ENCODE results near the gene AACS. TPM values are rescaled to one million over a fixed set of nuclear protein-coding genes. Genes with fewer than 3 reads are reported as not detected.
A peak's percentile ranks its signal among the peaks of the same experiment; 100 is the strongest.

The AACS gene, protein sequence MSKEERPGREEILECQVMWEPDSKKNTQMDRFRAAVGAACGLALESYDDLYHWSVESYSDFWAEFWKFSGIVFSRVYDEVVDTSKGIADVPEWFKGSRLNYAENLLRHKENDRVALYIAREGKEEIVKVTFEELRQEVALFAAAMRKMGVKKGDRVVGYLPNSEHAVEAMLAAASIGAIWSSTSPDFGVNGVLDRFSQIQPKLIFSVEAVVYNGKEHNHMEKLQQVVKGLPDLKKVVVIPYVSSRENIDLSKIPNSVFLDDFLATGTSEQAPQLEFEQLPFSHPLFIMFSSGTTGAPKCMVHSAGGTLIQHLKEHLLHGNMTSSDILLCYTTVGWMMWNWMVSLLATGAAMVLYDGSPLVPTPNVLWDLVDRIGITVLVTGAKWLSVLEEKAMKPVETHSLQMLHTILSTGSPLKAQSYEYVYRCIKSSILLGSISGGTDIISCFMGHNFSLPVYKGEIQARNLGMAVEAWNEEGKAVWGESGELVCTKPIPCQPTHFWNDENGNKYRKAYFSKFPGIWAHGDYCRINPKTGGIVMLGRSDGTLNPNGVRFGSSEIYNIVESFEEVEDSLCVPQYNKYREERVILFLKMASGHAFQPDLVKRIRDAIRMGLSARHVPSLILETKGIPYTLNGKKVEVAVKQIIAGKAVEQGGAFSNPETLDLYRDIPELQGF
- total RNA-seq (10 to 100 TPM; 26.0 to 31.7 TPM), polyA plus RNA-seq (ENCODE audit: insufficient read depth, low read depth, low replicate concordance) (44.8 TPM)
- long read RNA-seq, donor 1, transcript AACS-201 (18 exons, 3,316 nt): major isoform, 5 of 15 reads
- long read RNA-seq, donor 1, partial matches to known transcripts: 10 of 15 reads
- long read RNA-seq, donor 1, other reads (novel, unspliced or antisense): 0 of 15 reads
- long read RNA-seq, donor 2, partial matches to known transcripts: 0 of 3 reads
- long read RNA-seq, donor 2, other reads (novel, unspliced or antisense): 0 of 3 reads

DNA sequence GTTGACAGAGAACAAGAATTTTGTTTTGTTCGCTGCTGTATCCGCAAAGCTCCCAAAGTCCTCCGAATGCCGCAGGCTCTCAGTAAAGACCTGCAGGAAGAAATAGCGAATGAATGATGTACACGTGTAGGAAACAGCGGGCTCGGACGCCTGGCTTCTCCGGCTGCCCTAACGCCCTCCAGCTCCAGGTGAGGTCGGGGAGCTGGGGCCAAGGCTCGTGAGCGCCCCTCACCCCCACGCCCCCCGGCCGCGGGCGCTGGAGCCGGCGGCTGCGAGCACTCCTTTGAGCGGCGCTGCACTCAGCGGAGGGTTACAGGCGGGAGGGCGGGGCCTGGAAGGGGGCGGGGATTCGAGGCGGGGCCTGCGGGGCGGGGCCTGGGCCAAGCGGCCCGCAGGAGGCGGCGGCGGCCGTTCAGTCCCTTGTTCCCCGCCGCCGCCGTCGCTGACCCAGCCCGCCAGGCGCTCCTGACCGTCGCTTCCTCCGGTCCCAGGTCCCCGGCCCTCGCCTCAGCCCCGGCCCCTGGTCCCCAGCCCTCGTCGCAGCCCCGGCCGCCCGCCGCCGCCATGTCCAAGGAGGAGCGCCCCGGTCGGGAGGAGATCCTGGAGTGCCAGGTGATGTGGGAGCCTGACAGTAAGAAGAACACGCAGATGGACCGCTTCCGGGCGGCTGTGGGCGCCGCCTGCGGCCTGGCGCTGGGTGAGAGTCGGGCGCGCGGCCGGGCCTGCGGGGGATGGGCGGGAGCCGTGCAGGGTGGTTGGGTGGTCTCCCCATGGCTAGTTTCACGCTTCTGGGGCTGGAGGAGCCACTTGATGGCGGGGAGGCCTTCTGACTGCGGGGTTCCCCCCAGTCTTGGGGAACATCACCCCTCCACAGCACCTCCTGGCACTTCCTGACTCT, at the start of gene AACS:
AACS (plus strand) TSS at position 415 of the 898 bp plus-strand sequence; CDS start at position 565, 150 bp downstream.
- TF ChIP-seq, protein P1, sequence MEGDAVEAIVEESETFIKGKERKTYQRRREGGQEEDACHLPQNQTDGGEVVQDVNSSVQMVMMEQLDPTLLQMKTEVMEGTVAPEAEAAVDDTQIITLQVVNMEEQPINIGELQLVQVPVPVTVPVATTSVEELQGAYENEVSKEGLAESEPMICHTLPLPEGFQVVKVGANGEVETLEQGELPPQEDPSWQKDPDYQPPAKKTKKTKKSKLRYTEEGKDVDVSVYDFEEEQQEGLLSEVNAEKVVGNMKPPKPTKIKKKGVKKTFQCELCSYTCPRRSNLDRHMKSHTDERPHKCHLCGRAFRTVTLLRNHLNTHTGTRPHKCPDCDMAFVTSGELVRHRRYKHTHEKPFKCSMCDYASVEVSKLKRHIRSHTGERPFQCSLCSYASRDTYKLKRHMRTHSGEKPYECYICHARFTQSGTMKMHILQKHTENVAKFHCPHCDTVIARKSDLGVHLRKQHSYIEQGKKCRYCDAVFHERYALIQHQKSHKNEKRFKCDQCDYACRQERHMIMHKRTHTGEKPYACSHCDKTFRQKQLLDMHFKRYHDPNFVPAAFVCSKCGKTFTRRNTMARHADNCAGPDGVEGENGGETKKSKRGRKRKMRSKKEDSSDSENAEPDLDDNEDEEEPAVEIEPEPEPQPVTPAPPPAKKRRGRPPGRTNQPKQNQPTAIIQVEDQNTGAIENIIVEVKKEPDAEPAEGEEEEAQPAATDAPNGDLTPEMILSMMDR (IDR thresholded peaks at IDR 0.05): no peak
- no peak for TF ChIP-seq POLR2A (IDR thresholded peaks at IDR 0.05)
- intact Hi-C loops (cut with DNase I; ENCODE audit: low total_unique reads): no loop called here
- 0% methylated on average over 7 to 52 of the region's 80 CpGs for WGBS, 2 donors
- peak within 1 kb of the TSS in 1 of 2 donors; percentile 50 for H3K27ac ChIP-seq
- DNase-seq: peak; percentile 83
- H3K9me3 ChIP-seq: no peaks in the 10 kb centered on the region
- H3K4me3 ChIP-seq: peak within 1 kb of the TSS; percentile 74 to 90
- no peaks in the 10 kb centered on the region for H3K36me3 ChIP-seq (ENCODE audit: low read depth, missing control alignments)
- no peaks in the 10 kb centered on the region for H3K4me1 ChIP-seq
- H3K27me3 ChIP-seq: no peaks in the 10 kb centered on the region

DNA sequence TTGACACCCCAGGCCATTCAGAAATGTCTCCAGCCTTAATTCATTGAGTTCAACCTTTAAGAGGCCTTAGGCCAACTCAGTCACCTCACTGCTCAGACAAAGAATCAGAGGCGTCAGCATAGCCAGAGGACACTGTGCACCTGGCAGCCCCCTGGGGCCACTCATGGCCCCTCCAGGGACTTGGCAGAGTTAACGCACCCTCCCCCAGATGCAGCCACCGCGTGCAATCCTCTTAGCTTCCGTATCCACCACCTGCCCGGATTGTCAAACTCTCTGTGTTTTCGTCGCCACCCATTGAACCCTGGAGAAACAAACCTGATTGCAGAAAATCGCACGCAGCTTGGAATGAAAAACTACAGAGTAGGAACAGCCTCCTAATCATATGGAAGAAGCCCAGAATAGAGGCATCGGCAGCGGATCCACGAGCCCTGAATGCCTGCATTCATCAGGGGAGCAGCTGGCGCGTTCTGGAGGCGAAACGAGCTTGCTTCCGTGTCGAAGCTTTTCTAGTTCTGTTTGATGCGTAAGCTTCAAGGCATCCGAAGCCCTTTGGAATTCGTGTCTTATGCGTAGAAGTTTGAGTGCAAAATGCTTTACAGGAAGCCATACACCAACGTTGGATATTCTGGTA, 49.4 kb upstream of the AACS start:
- 90 to 94% methylated on average over 24 of the region's 24 CpGs for WGBS, 2 donors
- H3K4me3 ChIP-seq: no peak overlapping the region
- TF ChIP-seq POLR2A (IDR thresholded peaks at IDR 0.05): no peak
- TF ChIP-seq, protein P1 (IDR thresholded peaks at IDR 0.05): no peak
- no peak for DNase-seq
- H3K27ac ChIP-seq: no peak overlapping the region
- H3K27me3 ChIP-seq: no peaks in the 10 kb centered on the region
- no peaks in the 10 kb centered on the region for H3K9me3 ChIP-seq
- intact Hi-C loops (cut with DNase I; ENCODE audit: low total_unique reads): no loop called here
- no peaks in the 10 kb centered on the region for H3K36me3 ChIP-seq (ENCODE audit: low read depth, missing control alignments)
- no peaks in the 10 kb centered on the region for H3K4me1 ChIP-seq

DNA sequence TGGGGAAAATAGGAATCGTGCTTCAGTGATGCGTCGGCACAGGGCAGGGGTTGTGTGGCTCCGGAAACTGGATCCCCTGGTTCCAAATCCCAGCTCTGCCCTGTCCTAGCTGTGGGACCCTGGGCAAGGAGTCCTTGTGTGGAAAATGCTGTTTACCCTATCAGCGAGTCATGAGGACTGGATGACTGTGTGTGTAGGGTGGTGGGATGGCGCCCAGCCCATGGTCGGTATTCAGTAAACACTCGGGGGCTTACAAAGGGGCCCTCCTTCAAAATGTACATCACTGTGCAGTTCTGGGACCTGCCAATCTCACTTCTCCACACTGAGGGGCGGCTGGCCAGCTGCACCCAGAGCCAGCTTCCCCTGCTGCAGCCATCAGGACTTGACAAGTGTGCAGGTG, 47.4 kb upstream of the AACS start:
- no peak overlapping the region for H3K4me3 ChIP-seq
- intact Hi-C loops (cut with DNase I; ENCODE audit: low total_unique reads): no loop called here
- WGBS, 2 donors: 96 to 97% methylated on average over 9 of the region's 9 CpGs
- no peak for DNase-seq
- H3K4me1 ChIP-seq: no peaks in the 10 kb centered on the region
- H3K27me3 ChIP-seq: no peaks in the 10 kb centered on the region
- no peaks in the 10 kb centered on the region for H3K36me3 ChIP-seq (ENCODE audit: low read depth, missing control alignments)
- H3K27ac ChIP-seq: no peak overlapping the region
- H3K9me3 ChIP-seq: no peaks in the 10 kb centered on the region
- no peak for TF ChIP-seq POLR2A (IDR thresholded peaks at IDR 0.05)
- TF ChIP-seq, protein P1 (IDR thresholded peaks at IDR 0.05): no peak

DNA sequence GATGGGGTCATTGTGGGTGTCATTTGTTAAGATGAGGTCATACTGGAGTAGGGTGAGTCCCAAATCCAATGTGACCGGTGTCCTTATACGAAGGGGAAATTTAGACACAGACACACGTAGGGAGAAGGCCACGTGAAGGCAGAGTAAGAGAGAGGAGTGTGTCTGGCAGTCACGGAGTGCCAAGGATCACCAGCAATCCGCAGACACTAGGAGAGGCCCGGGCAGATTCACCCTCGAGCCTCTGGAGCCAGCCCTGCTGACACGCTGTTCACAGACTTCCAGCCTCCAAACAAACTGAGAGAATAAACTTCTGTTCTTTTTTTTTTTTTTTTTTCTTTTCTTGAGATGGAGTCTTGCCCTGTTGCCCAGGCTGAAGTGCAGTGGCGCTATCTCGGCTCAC, 46.9 kb upstream of the AACS start:
- Histone ChIP-seq H3K36me3 (ENCODE audit: low read depth, missing control alignments) (no peaks in the 10 kb centered on the region), H3K4me3 (no peak overlapping the region), H3K27me3 (no peaks in the 10 kb centered on the region), H3K4me1 (no peaks in the 10 kb centered on the region), H3K27ac (no peak overlapping the region), H3K9me3 (no peaks in the 10 kb centered on the region)
- TF ChIP-seq POLR2A (IDR thresholded peaks at IDR 0.05): no peak
- TF ChIP-seq, protein P1 (IDR thresholded peaks at IDR 0.05): no peak
- DNase-seq: no peak
- intact Hi-C loops (cut with DNase I; ENCODE audit: low total_unique reads): no loop called here
- WGBS, 2 donors: 95 to 96% methylated on average over 11 of the region's 11 CpGs
